Endometrium (tissue), 2 donors: Measurements from ENCODE around the gene LHX8.

Source experiments
- FAIRE-seq: peaks from 2 replicates; lab custom pipeline; 2012; peaks lifted over from hg19 to GRCh38; lab: Jason Lieb, UNC
- donor health status: control.
- donor health status: control.

The LHX8 gene

GRCh38 chr1:75203415-75204277, 69.5 kb downstream of the LHX8 start:
- FAIRE-seq, result peak; percentile 95

GRCh38 chr1:75208862-75209261, 74.7 kb downstream of the LHX8 start:
- no peak for FAIRE-seq
